Measurements from ENCODE around the gene PTPRD.

The PTPRD gene

DNA sequence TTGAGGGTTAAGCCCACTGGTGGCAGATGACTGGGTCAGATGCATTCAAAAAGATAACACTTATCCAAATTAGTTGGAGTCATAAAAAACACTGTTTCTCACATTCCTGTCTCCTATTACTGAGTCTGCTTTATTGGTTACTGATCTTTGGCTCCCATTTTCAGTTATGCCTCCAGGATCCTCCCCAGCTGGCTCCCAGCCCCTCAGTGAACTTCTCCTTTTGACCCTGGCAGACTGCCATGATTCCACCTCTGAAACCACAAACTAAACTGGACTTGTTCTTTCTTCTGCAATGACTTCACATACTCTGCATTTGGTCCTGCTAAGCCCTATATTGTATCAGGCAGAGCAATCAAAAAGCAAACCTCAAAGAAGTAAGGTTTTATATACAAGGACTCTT, 1952.4 kb downstream of the PTPRD start:
- FAIRE-seq, result no peak
- no peak for DNase-seq (ENCODE audit: insufficient read length, low spot score)
- TF ChIP-seq, protein P1, sequence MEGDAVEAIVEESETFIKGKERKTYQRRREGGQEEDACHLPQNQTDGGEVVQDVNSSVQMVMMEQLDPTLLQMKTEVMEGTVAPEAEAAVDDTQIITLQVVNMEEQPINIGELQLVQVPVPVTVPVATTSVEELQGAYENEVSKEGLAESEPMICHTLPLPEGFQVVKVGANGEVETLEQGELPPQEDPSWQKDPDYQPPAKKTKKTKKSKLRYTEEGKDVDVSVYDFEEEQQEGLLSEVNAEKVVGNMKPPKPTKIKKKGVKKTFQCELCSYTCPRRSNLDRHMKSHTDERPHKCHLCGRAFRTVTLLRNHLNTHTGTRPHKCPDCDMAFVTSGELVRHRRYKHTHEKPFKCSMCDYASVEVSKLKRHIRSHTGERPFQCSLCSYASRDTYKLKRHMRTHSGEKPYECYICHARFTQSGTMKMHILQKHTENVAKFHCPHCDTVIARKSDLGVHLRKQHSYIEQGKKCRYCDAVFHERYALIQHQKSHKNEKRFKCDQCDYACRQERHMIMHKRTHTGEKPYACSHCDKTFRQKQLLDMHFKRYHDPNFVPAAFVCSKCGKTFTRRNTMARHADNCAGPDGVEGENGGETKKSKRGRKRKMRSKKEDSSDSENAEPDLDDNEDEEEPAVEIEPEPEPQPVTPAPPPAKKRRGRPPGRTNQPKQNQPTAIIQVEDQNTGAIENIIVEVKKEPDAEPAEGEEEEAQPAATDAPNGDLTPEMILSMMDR (IDR thresholded peaks at IDR 0.05; ENCODE audit: insufficient read depth, missing control alignments), result no peak

DNA sequence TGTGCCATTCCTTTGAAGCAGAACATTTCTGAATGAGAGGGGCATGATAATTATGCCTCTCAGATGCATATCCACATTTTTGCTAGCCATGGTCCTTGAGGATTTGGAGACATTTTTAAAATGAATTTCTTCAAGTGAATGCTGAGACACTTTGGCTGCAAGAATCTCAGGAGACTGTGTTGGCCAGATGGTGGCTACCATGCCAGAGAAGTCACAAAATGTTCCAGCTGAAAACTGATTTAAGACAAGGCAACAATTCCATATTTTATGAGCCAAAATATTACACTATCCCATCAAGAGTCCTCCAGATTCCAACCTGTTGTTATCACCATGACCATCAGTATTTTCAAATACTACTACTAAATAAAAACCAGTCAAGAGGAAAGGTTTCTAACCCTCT, 1953.7 kb downstream of the PTPRD start:
- DNase-seq (ENCODE audit: insufficient read length, low spot score) (no peak), FAIRE-seq (no peak)
- TF ChIP-seq, protein P1 (IDR thresholded peaks at IDR 0.05; ENCODE audit: insufficient read depth, missing control alignments), result no peak

DNA sequence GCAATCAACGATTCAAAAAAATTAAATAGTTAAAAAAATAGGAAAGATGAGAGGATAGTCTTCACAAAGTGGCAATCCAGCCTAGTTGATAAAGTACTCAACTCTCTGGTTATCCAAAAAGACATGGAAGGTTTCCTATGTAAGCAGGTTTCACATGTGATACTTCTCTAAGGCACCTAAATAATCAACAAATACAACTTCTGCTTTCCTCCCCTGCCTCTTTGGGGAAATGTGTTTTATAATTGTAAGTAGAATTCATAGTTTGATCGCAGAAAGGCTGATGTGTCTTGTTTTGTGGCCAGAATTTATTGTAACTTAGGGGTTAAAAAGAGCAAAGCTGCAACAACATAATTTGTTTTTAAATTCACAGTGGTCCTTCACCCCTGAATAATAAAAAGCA, 1957.7 kb downstream of the PTPRD start:
- DNase-seq (ENCODE audit: insufficient read length, low spot score) (no peak), FAIRE-seq (no peak)
- TF ChIP-seq, protein P1 (IDR thresholded peaks at IDR 0.05; ENCODE audit: insufficient read depth, missing control alignments), result no peak

DNA sequence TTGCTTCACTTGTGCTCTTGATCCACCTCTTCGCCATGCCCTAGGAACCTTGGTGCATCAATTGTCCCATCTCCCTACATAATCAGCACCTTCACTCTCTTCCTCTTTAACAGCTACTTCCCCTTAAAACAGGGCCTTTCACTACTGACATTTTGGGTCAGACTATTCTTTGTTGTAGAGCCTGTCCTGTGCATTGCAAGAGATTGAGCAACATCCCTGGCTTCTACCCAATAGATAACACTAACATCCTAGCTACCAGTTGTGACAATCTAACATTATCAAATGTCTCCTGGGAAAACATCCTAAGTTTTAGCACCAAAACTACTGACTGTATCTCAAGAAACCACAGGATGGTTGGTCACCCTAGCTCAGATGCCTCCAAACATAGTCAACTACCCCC, 1958.9 kb downstream of the PTPRD start:
- DNase-seq (ENCODE audit: insufficient read length, low spot score), result no peak
- FAIRE-seq, result no peak

DNA sequence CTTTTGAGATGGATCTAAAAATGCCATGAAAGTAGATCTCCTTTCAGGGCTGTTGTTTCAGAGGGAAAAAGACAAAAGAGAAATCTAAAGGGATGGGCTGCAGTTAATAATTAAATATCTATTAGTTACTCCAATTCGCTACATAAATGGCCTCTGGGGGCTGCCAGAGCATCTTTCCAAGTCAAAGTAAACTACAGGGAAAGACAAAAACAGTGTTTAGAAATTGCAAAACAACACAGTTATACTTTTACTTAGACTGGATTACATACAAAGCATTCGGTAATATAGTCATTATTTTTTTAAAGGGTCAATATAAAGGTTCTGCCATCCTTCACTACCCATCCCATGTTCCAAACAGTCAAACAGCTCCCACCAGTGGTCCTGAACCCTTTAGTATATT, 1959.7 kb downstream of the PTPRD start:
- FAIRE-seq, result no peak
- TF ChIP-seq, protein P1 (IDR thresholded peaks at IDR 0.05; ENCODE audit: insufficient read depth, missing control alignments), result no peak
- no peak for DNase-seq (ENCODE audit: insufficient read length, low spot score)

More for the DNA sequence above, 1958.9 kb downstream of the PTPRD start:
- TF ChIP-seq, protein P1 (IDR thresholded peaks at IDR 0.05; ENCODE audit: insufficient read depth, missing control alignments), result no peak

DNA sequence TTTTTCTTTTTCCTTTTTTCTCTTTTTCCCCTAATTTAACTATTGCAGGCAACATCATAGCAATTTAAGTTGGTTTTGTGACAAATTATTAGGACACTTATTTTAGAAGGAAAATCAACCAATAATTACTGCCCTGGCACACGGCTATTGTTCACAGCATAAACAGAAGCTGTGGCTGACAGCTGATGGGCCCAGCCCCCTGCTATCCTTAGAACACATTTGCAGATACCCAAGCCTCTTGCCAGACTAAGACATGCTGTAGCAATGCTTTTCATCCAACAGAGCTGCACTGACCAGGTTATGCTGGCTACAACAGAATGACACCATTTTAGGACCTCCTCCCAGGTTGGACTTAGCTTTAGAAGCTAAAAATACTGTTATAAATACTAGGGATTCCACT, 1960.5 kb downstream of the PTPRD start:
- TF ChIP-seq, protein P1 (IDR thresholded peaks at IDR 0.05; ENCODE audit: insufficient read depth, missing control alignments), result no peak
- no peak for FAIRE-seq

DNA sequence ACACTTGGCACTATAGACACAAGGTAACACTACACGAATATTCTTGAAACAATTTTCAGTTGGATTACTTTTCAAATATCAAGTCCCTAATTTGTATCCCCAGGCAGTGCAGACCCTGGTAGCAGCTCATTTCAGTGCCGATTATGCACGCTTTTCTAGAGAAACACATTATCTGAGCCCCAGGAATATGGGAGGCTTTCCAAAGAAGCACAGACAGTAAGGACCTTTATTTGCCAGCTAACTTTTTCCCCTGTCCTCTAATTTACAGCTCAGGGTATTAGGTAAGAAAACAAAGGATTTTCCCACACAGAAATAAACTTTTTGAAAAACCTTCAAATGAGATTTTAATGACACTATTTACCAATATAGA, 1961.0 kb downstream of the PTPRD start:
- DNase-seq (ENCODE audit: insufficient read length, low spot score) (no peak), FAIRE-seq (no peak)
- TF ChIP-seq, protein P1 (IDR thresholded peaks at IDR 0.05; ENCODE audit: insufficient read depth, missing control alignments), result no peak

More for the DNA sequence above, 1960.5 kb downstream of the PTPRD start:
- no peak for DNase-seq (ENCODE audit: insufficient read length, low spot score)
